ENCODE measurements around the gene ARHGAP40.

The ARHGAP40 gene

GRCh38 chr20:38617011-38617829 lies 15.6 kb downstream of the ARHGAP40 start:
- DNase-seq (ENCODE audit: low read depth): no peak

DNA sequence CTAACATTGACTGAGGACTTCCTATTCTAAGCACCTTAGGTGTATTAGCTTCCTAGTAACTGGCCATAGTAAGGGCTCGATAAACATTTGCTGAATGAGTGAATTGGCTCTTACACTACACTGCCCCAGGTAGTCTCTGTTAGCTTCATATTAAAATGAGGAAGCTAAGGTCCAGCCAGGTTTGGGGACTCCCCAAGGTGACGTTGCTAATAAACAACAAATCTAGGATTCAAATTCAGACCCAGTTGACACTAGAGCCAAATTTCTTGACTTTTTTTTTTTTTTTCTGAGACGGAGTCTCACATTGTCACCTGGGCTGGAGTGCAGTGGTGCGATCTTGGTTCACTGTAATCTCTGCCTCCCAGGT lies 16.2 kb downstream of the ARHGAP40 start:
- no peak for DNase-seq (ENCODE audit: low read depth)

- DNase-seq (ENCODE audit: low read depth): no peak
Measured at GRCh38 chr20:38620441-38620840, 18.8 kb downstream of the ARHGAP40 start.

- no peak for DNase-seq (ENCODE audit: low read depth)
Measured at GRCh38 chr20:38623061-38623460, 21.5 kb downstream of the ARHGAP40 start.

- DNase-seq (ENCODE audit: low read depth): no peak
Measured at GRCh38 chr20:38624084-38624483, 22.5 kb downstream of the ARHGAP40 start.

DNA sequence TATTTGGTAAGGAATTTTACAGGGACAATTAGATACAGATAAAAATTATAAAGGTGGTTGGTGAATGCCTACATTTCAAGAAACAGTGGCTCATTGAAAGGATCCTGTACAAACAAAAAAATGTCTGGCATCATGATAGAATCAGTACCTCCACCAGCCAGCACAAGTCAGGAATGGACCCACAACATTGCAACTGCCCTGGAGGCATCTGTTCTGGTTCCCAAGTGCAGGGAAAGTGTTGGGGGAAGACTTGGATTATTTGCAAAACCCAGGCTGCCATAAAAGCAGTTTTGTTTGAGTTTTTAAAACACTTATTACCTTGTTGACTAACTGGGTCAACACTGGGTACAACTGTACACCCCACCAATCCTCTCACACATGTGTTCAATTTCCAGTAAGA lies 24.3 kb downstream of the ARHGAP40 start:
- no peak for DNase-seq (ENCODE audit: low read depth)

- no peak for DNase-seq (ENCODE audit: low read depth)
Measured at GRCh38 chr20:38626921-38627659, 25.5 kb downstream of the ARHGAP40 start.

GRCh38 chr20:38628580-38629470 lies 27.2 kb downstream of the ARHGAP40 start:
- DNase-seq (ENCODE audit: low read depth): no peak

- DNase-seq (ENCODE audit: low read depth): no peak
Measured at GRCh38 chr20:38629979-38630378, 28.4 kb downstream of the ARHGAP40 start.

GRCh38 chr20:38630727-38631126 lies 29.1 kb downstream of the ARHGAP40 start:
- no peak for DNase-seq (ENCODE audit: low read depth)

- no peak for DNase-seq (ENCODE audit: low read depth)
Measured at GRCh38 chr20:38631155-38632022, 29.8 kb downstream of the ARHGAP40 start.

DNA sequence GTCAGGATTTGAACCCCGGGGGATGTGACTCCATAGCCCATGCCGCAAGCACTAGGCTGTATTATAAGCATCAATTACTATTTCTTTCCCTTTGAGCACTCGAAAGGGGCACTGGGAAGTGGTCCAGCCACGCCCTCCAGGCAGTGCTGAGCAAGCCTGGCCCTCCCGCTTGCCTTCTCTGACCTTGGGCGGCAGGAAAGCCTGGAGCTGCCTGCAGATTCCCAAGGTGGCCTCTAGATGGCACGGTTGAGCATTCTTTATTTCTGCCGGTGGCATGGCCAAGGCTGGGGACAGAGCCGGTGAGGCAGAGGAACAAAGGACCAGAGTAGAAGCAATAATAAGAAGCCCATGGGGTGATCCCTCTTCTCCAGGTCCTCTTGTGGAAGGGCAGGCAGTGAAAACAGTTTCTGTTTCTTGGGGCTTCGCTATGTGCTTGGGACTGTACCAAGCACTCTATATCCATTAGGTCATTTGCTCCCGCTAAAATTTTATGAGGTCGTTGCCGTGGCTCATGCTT lies 32.0 kb downstream of the ARHGAP40 start:
- DNase-seq (ENCODE audit: low read depth): peak; percentile 35

- no peak for DNase-seq (ENCODE audit: low read depth)
Measured at GRCh38 chr20:38635721-38636288, 34.2 kb downstream of the ARHGAP40 start.

- DNase-seq (ENCODE audit: low read depth): no peak
Measured at GRCh38 chr20:38640521-38640920, 38.9 kb downstream of the ARHGAP40 start.

DNA sequence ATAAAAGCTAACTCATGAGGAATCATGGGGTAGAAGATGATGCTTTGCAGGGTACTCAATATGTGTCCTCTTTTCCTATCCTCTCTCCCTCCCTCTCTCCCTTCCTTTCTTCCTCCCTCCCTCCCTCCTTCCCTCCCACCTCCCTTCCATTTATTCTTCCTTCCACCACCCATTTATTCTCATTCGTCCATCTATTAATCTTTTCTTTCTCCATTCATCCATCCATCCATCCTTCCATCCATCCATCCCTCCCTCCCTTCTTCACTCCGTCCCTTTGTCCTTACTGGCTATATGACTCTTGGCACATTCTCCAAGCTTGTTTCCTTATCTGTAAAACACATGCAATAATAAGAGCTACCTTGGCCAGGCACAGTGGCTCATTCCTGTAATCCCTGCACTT lies 40.9 kb downstream of the ARHGAP40 start:
- no peak for DNase-seq (ENCODE audit: low read depth)

DNA sequence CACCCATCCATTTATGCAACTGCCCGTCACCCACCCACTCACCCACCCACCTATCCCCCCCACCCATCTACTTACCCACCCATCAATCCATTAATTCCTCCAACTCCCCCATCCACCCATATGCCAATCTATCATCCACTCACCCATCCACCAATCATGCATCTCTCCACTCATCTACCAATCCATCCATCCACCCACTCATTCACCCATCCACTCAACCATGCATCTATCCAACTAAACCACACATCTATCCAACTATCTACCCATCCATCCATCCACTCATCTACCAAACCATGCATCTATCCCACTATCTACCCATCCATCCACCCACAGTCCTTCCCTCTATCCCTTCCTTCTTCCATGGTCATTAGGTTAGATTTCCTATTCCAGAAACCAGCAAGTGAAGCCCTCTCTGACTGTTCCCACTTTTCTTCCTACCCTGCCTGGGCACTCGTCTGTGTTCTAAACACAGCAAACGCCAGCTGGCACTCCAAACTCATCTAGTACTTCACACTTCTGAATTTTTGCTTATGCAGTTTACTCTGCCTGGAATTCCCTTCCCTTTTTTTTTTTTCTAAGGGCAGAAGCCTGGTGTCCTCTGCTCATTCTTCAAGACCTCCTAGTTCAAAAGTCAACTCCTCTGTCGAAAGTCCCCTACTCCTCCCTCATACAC lies 43.1 kb downstream of the ARHGAP40 start:
- DNase-seq (ENCODE audit: low read depth): no peak

GRCh38 chr20:38645351-38645750 lies 43.7 kb downstream of the ARHGAP40 start:
- no peak for DNase-seq (ENCODE audit: low read depth)

DNA sequence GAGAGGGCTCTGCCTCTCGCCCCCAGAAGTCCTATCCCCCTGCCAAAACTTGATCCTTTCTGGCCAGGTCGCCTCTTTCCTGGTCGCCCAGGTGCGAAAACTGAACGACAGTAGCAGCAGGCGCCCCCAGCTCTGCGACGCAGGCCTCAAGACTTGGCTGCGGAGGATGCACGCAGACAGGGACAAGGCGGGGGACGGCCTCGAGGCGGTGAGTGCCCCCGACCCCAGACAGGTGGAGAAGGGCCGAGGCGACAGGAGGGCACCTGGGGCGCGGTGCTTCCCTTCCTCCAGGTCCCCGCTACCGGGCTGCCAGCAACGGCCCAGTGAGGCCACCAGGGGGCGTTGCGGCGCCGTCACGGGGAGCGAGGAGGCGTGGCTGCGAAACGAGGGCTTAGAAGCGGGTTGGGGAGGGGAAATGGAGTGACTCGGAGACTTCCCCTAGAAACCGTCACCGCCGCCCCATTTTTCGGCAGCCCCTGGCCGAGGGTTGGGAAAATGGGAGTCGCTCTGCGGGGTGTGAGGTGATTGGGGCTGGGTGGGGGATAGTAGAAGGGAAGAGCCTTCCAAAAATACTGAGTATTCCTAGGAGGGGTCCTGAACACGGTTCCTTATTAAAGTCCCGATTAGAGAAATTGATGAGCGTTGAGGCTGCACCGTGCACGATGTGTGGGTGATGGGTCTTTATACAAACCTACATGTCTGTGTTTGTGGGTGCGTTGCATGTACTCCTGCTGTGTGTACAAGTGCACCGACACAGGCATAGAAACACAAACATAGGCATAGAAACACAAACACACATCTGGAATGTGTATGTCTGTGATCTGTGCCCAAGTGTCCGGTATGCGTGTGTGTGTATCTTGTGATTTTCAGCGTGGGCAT lies 44.6 kb downstream of the ARHGAP40 start:
- peak; percentile 87 for DNase-seq (ENCODE audit: low read depth)

GRCh38 chr20:38649275-38649891 lies 47.8 kb downstream of the ARHGAP40 start:
- no peak for DNase-seq (ENCODE audit: low read depth)
